HCT116 (cell line): Measurements from ENCODE around the gene MED1.

Experiments
- CTCF ChIP-seq, 3 experiments: fragments of 200-600 bp in 1 of 3; sonication (generic) in 1 of 3; IDR thresholded peaks in 2 of 3; conservative IDR thresholded peaks in 1 of 3; 2 replicates each; pipeline ENCODE4 v1.5.1; 2012 to 2017; ENCODE audit warnings: low read depth in 2 of 3, low read length in 2 of 3, antibody characterized with exemption in 1 of 3, borderline replicate concordance in 1 of 3, control low read depth in 1 of 3, mild to moderate bottlenecking in 1 of 3, mixed read lengths in 1 of 3, mixed run types in 1 of 3, moderate library complexity in 1 of 3; ENCODE audit not compliant: insufficient read depth in 1 of 3
- EZH2 ChIP-seq: fragments of 200-600 bp; sonication (generic); IDR thresholded peaks from 2 replicates; pipeline ENCODE4 v1.6.1; 2017; ENCODE audit warnings: antibody characterized with exemption, mixed run types

- no peak for TF ChIP-seq CTCF (IDR thresholded peaks at IDR 0.05 in 2 of 3, conservative IDR thresholded peaks at IDR 0.05 in 1 of 3; ENCODE audit: borderline replicate concordance in 1 of 3, insufficient read depth in 1 of 3, low read depth in 2 of 3, low read length in 2 of 3)
- no peak for TF ChIP-seq EZH2
Observed at GRCh38 chr17:39380144-39380543, 70.9 kb downstream of the MED1 start.
